HG02852 (cell line): Measurements from ENCODE around the gene OR52M1.

Source experiments
- ATAC-seq: cut with Tn5 transposase; IDR thresholded peaks from one replicate; pipeline ENCODE4 v1.9.1; 2021; ENCODE audit warnings: mild to moderate bottlenecking, moderate library complexity; ENCODE audit not compliant: unreplicated experiment

Gene OR52M1

GRCh38 chr11:4560467-4560866 is 15.5 kb downstream of the OR52M1 start:
- ATAC-seq = no peak

- ATAC-seq = no peak
Measured at GRCh38 chr11:4565371-4565770, 20.4 kb downstream of the OR52M1 start.

- ATAC-seq = no peak
Measured at GRCh38 chr11:4569075-4569474, 24.1 kb downstream of the OR52M1 start.

- ATAC-seq = no peak
Measured at GRCh38 chr11:4576880-4577279, 31.9 kb downstream of the OR52M1 start.

- no peak for ATAC-seq
Measured at GRCh38 chr11:4577761-4578160, 32.8 kb downstream of the OR52M1 start.

- ATAC-seq = no peak
Measured at GRCh38 chr11:4578624-4579023, 33.6 kb downstream of the OR52M1 start.

GRCh38 chr11:4580124-4580523 is 35.1 kb downstream of the OR52M1 start:
- no peak for ATAC-seq

GRCh38 chr11:4581443-4581842 is 36.5 kb downstream of the OR52M1 start, which contains the start of gene OR52I2:
Gene OR52I2 (plus strand): TSS chr11:4581743.
- no peak for ATAC-seq

- no peak for ATAC-seq
Measured at GRCh38 chr11:4589017-4589416, 44.0 kb downstream of the OR52M1 start.

GRCh38 chr11:4593739-4594138 is 48.7 kb downstream of the OR52M1 start, which contains the start of gene OR52I1:
Gene OR52I1 (plus strand): TSS chr11:4594039. CDS start chr11:4594039, 0 bp downstream.
- no peak for ATAC-seq
